ENCODE data around the gene KRTAP10-3. TPM values are rescaled to one million over a fixed set of nuclear protein-coding genes. Genes with fewer than 3 reads are reported as not detected.

KRTAP10-3 gene
- total and polyA plus RNA-seq, 2 experiments from 2014 or later = not detected

GRCh38 chr21:44519346-44520325 is 39.0 kb downstream of the KRTAP10-3 start:
- Histone ChIP-seq H3K27ac (ENCODE audit: low read depth) (no peak overlapping the region), H3K9me2 (ENCODE audit: insufficient read depth) (0 out of 2 replicates have a peak, but pooled peaks cover 6% of the 10 kb centered on the region), H3F3A (replicated peaks; ENCODE audit: low read depth) (no peaks in the 10 kb centered on the region), H2AFZ (no peak overlapping the region), H4K20me1 (replicated peaks; ENCODE audit: insufficient read depth) (no peaks in the 10 kb centered on the region), H3K27me3 (ENCODE audit: insufficient read depth) (no peaks in the 10 kb centered on the region), H3K4me1 (ENCODE audit: insufficient read depth) (no peaks in the 10 kb centered on the region), H3K79me2 (replicated peaks; ENCODE audit: insufficient read depth) (no peaks in the 10 kb centered on the region), H3K4me2 (no peak overlapping the region), H3K4me3 (no peak overlapping the region), H3K36me3 (ENCODE audit: insufficient read depth) (no peaks in the 10 kb centered on the region)
- Mint-ChIP-seq H3K4me3 (no peak overlapping the region), H3K9me3 (peaks cover 3% of the 10 kb centered on the region; the same call in 1 of the 3 replicates), H3K36me3 (ENCODE audit: low read depth) (peaks cover 4% of the 10 kb centered on the region; the same call in 1 of the 3 replicates), H3K27me3 (ENCODE audit: insufficient read depth, low read depth, poor library complexity) (peaks cover 8% of the 10 kb centered on the region), H3K27ac (no peak overlapping the region), H3K4me1 (no peaks in the 10 kb centered on the region; the same call in 2 of the 3 replicates)
- no peak; the same call in 2 of the 3 replicates for ATAC-seq
- no peak for DNase-seq (ENCODE audit: low spot score)
- TF ChIP-seq CREB1 (CRISPR knock-in tag; IDR thresholded peaks at IDR 0.05; ENCODE audit: low read depth) = no peak
- TF ChIP-seq ZNF114 (CRISPR knock-in tag; IDR thresholded peaks at IDR 0.05) = no peak
- no peak for TF ChIP-seq EZH2 (IDR thresholded peaks at IDR 0.05; ENCODE audit: low read depth, unreplicated experiment)
- no peak for TF ChIP-seq ZNF462 (CRISPR knock-in tag; IDR thresholded peaks at IDR 0.05)
- no peak for TF ChIP-seq EZH2phosphoT487 (IDR thresholded peaks at IDR 0.05; ENCODE audit: unreplicated experiment)
- TF ChIP-seq STAT1 (IDR thresholded peaks at IDR 0.05; ENCODE audit: unreplicated experiment) = no peak
- no peak for TF ChIP-seq ZNF331 (CRISPR knock-in tag; IDR thresholded peaks at IDR 0.05; ENCODE audit: low read depth)
- TF ChIP-seq ETS1 (IDR thresholded peaks at IDR 0.05) = no peak

Data from GM23338 (cell line).